Mucosa of rectum (tissue), 2 donors: ENCODE data around the gene MTTP.

Experiments
- H3K27ac ChIP-seq, 2 donors: one replicate each; pipeline ENCODE4 v1.7.0; 2013; ENCODE audit warnings: inconsistent platforms in 2 of 2, low read depth in 2 of 2, low read length in 2 of 2
- H3K27me3 ChIP-seq, 2 donors: one replicate each; pipeline ENCODE4 v1.7.0; 2013; ENCODE audit warnings: low read length in 2 of 2; ENCODE audit not compliant: control insufficient read depth in 2 of 2, insufficient read depth in 2 of 2
- H3K36me3 ChIP-seq, 2 donors: one replicate each; pipeline ENCODE4 v1.7.0; 2013; ENCODE audit warnings: low read length in 2 of 2; ENCODE audit not compliant: control insufficient read depth in 2 of 2, insufficient read depth in 2 of 2
- H3K4me1 ChIP-seq, 2 donors: one replicate each; pipeline ENCODE4 v1.7.0; 2013; ENCODE audit warnings: low read length in 2 of 2, mild to moderate bottlenecking in 1 of 2; ENCODE audit not compliant: control insufficient read depth in 2 of 2, insufficient read depth in 2 of 2
- H3K4me3 ChIP-seq, 2 donors: one replicate each; pipeline ENCODE4 v1.7.0; 2013; ENCODE audit warnings: low read length in 2 of 2
- H3K9ac ChIP-seq, 2 donors: one replicate each; pipeline ENCODE4 v1.7.0; 2013; ENCODE audit warnings: low read length in 2 of 2, low read depth in 1 of 2, mild to moderate bottlenecking in 1 of 2
- H3K9me3 ChIP-seq, 2 donors: one replicate each; pipeline ENCODE4 v1.7.0; 2013; ENCODE audit warnings: low read length in 2 of 2; ENCODE audit not compliant: control insufficient read depth in 2 of 2
- donor health status: healthy.
- donor health status: Normal muscosa, but diverticular disease.

Gene MTTP

GRCh38 chr4:99635601-99636000 lies 61.0 kb downstream of the MTTP start:
- Histone ChIP-seq H3K9ac (no peak overlapping the region), H3K4me1 (no peaks in the 10 kb centered on the region), H3K36me3 (no peaks in the 10 kb centered on the region), H3K4me3 (no peak overlapping the region), H3K9me3 (no peaks in the 10 kb centered on the region), H3K27ac (no peak overlapping the region), H3K27me3 (no peaks in the 10 kb centered on the region)

DNA sequence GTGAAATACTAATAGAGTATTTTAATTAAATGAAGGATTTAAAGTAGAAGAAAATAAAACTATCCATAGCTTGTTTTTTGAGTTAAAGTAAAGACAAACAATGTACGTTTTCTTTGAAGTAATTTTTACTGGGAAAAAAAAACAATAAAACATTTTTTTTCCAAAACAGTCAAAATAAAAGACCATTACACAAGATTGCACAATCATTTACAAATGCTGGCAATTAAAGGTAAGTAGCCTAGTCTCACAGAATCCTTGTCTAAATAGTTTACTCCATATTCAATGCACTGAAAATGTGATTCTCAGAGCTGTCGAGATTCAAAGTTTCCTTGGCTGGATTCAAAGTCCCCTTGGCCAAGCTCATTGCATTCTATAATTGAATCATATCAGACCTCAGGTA lies 61.8 kb downstream of the MTTP start:
- Histone ChIP-seq H3K9me3 (no peaks in the 10 kb centered on the region), H3K36me3 (no peaks in the 10 kb centered on the region), H3K4me1 (no peaks in the 10 kb centered on the region), H3K9ac (no peak overlapping the region), H3K4me3 (no peak overlapping the region), H3K27me3 (no peaks in the 10 kb centered on the region), H3K27ac (no peak overlapping the region)

GRCh38 chr4:99637174-99637573 lies 62.5 kb downstream of the MTTP start:
- no peak overlapping the region for H3K9ac ChIP-seq
- H3K27ac ChIP-seq: no peak overlapping the region
- no peaks in the 10 kb centered on the region for H3K36me3 ChIP-seq
- H3K9me3 ChIP-seq: no peaks in the 10 kb centered on the region
- no peaks in the 10 kb centered on the region for H3K27me3 ChIP-seq
- no peaks in the 10 kb centered on the region for H3K4me1 ChIP-seq
- H3K4me3 ChIP-seq: no peak overlapping the region

- Histone ChIP-seq H3K36me3 (no peaks in the 10 kb centered on the region), H3K9ac (no peak overlapping the region), H3K27ac (no peak overlapping the region), H3K27me3 (no peaks in the 10 kb centered on the region), H3K4me3 (no peak overlapping the region), H3K4me1 (no peaks in the 10 kb centered on the region), H3K9me3 (no peaks in the 10 kb centered on the region)
Measured at GRCh38 chr4:99640676-99641075, 66.1 kb downstream of the MTTP start.

GRCh38 chr4:99642725-99643489 lies 68.3 kb downstream of the MTTP start:
- no peak overlapping the region for H3K27ac ChIP-seq
- no peaks in the 10 kb centered on the region for H3K36me3 ChIP-seq
- H3K4me3 ChIP-seq: no peak overlapping the region
- no peaks in the 10 kb centered on the region for H3K4me1 ChIP-seq
- no peak overlapping the region for H3K9ac ChIP-seq
- no peaks in the 10 kb centered on the region for H3K9me3 ChIP-seq
- H3K27me3 ChIP-seq: no peaks in the 10 kb centered on the region

DNA sequence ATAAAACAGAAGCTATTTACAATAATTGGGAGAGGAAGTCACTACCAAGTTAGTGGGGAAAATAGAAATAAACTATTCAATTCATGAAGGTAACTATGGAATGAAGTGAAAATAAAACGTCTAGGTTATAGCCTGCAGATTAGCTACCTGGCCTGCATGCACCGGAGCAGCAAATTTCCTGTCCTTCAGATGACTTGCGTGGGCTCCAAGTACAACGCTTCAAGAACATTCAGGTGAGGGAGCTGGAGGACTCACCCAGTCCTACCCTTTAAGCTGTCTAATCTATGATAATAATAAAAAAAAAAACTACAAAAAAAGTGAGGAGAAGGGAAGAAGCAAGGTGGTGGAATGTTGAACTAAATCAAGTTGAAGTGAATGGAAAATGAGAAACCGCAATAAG lies 69.8 kb downstream of the MTTP start:
- Histone ChIP-seq H3K4me1 (no peaks in the 10 kb centered on the region), H3K9ac (no peak overlapping the region), H3K27ac (no peak overlapping the region), H3K27me3 (no peaks in the 10 kb centered on the region), H3K9me3 (no peaks in the 10 kb centered on the region), H3K4me3 (no peak overlapping the region), H3K36me3 (no peaks in the 10 kb centered on the region)

DNA sequence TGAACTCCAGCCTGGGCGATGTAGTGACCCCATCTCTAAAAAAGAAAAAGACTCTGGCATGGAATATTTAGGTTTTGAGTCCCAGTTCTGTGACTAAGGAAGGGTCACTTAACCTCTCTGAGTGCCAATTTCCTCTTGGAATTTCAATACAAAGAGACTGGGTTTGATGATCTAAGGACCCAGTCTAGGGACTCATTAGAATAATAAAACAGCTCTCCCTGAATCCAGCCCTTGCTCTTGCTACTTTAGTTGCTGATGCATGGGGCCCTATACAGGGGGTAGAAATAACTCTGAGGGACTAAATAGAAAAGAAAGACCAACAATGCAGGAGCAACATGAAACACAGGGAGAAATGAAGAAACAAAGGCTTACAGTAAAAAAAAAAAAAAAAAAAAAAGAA lies 70.4 kb downstream of the MTTP start:
- Histone ChIP-seq H3K9ac (no peak overlapping the region), H3K27me3 (no peaks in the 10 kb centered on the region), H3K27ac (no peak overlapping the region), H3K9me3 (no peaks in the 10 kb centered on the region), H3K4me3 (no peak overlapping the region), H3K36me3 (no peaks in the 10 kb centered on the region), H3K4me1 (no peaks in the 10 kb centered on the region)

- no peak overlapping the region for H3K4me3 ChIP-seq
- no peak overlapping the region for H3K27ac ChIP-seq
- no peaks in the 10 kb centered on the region for H3K27me3 ChIP-seq
- H3K9me3 ChIP-seq: no peaks in the 10 kb centered on the region
- no peaks in the 10 kb centered on the region for H3K36me3 ChIP-seq
- H3K9ac ChIP-seq: no peak overlapping the region
- no peaks in the 10 kb centered on the region for H3K4me1 ChIP-seq
Measured at GRCh38 chr4:99645638-99646037, 71.0 kb downstream of the MTTP start.

DNA sequence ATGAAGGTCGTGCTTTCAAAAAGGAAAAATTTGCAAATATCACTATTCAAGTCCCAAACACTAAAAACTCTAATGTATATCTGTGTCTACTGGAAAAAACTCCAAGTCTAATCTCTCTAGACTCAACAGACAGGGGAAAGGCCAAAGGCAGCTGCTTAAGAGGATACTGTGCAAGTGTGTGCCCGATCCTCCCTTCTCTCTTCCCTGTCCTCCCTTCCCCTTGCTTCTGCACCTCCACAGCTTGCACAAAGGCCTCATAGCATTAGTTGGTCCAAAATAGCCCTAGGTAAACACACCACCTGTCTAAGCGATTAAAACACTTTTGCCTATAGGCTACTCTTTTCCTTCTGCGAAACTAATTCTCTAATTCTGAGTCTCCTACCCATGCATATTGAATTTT lies 72.4 kb downstream of the MTTP start:
- Histone ChIP-seq H3K9ac (no peak overlapping the region), H3K27me3 (no peaks in the 10 kb centered on the region), H3K4me1 (no peaks in the 10 kb centered on the region), H3K36me3 (no peaks in the 10 kb centered on the region), H3K4me3 (no peak overlapping the region), H3K27ac (no peak overlapping the region), H3K9me3 (no peaks in the 10 kb centered on the region)

DNA sequence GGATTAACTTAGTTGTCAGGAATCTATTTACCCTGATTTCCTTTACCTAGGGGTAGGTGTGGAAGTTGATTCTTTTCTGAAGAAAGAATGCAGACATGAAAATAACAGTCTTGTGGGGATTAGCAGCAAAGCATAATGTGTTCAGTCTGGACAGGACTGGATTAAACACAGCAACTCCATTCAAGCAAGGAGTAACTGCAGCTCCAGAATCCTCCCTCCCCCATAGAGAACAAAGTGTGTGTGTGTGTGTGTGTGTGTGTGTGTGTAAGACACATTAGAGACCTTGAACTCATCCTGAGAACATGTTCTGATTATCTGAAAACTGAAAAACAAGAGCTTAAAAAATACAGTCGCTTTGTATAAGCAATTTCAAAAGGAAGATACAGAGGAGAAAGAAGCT lies 73.7 kb downstream of the MTTP start:
- Histone ChIP-seq H3K27ac (no peak overlapping the region), H3K9ac (no peak overlapping the region), H3K27me3 (no peaks in the 10 kb centered on the region), H3K9me3 (no peaks in the 10 kb centered on the region), H3K4me1 (no peaks in the 10 kb centered on the region), H3K36me3 (no peaks in the 10 kb centered on the region), H3K4me3 (no peak overlapping the region)

- H3K36me3 ChIP-seq: no peaks in the 10 kb centered on the region
- no peak overlapping the region for H3K27ac ChIP-seq
- no peak overlapping the region for H3K4me3 ChIP-seq
- H3K4me1 ChIP-seq: no peaks in the 10 kb centered on the region
- H3K27me3 ChIP-seq: no peaks in the 10 kb centered on the region
- H3K9me3 ChIP-seq: no peaks in the 10 kb centered on the region
- no peak overlapping the region for H3K9ac ChIP-seq
Measured at GRCh38 chr4:99649208-99649607, 74.6 kb downstream of the MTTP start.
